Tibial nerve (tissue), 4 donors: ENCODE measurements around the gene PAX1.

Source experiments
- CTCF ChIP-seq, 5 experiments: fragments of 200-600 bp in 3 of 5; fragments of 450-650 bp in 2 of 5; sonication (generic) in 3 of 5; IDR thresholded peaks; one replicate each; pipeline ENCODE4 v1.5.1; 2016 to 2019; ENCODE audit warnings: antibody characterized with exemption in 5 of 5, mild to moderate bottlenecking in 3 of 5, moderate library complexity in 2 of 5
- EP300 ChIP-seq, 2 donors: sonication (generic); formaldehyde crosslinking; IDR thresholded peaks; one replicate each; pipeline ENCODE4 v1.6.1; 2017; ENCODE audit warnings: antibody characterized with exemption in 2 of 2, mild to moderate bottlenecking in 1 of 2
- POLR2A ChIP-seq, 2 donors: fragments of 450-650 bp; IDR thresholded peaks; one replicate each; pipeline ENCODE4 v1.6.1; 2017; ENCODE audit warnings: antibody characterized with exemption in 2 of 2, mild to moderate bottlenecking in 2 of 2, moderate library complexity in 2 of 2

DNA sequence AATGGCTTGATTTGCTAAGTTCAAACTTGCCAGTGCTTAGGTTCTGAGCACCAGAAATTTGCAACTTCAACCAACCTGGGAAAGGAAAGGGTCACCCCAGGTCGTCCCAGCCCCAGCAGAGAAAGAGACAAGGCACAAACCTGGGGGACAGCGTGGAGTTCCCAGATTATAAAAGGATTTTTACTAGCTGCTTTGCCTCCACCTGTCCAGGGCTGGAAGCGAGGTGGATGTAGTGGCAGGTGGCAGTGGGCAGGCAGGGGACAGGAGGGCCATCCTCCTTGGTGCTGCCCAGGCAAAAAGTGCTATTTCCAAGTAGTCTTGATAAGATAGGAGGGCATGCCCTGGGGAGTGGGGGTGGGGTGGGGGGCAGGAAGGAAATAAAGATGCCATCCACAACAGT is 4.9 kb downstream of the PAX1 start:
- TF ChIP-seq POLR2A (IDR thresholded peaks at IDR 0.05) (no peak), CTCF (IDR thresholded peaks at IDR 0.05) (no peak), EP300 (IDR thresholded peaks at IDR 0.05) (no peak)
